Prostate gland (tissue), 2 donors: ENCODE measurements around the gene ZNF837.

ENCODE experiments used
- CTCF ChIP-seq, 4 experiments: fragments of 200-600 bp in 2 of 4; fragments of 450-650 bp in 2 of 4; sonication (generic) in 2 of 4; IDR thresholded peaks; 1 replicate in 3 of 4; 2 replicates in 1 of 4; pipeline ENCODE4 v1.5.1; 2016 to 2019; ENCODE audit warnings: antibody characterized with exemption in 4 of 4, mild to moderate bottlenecking in 2 of 4, moderate library complexity in 2 of 4
- POLR2A ChIP-seq: fragments of 450-650 bp; IDR thresholded peaks from one replicate; pipeline ENCODE4 v1.6.1; 2016; ENCODE audit warnings: antibody characterized with exemption, mild to moderate bottlenecking
- POLR2AphosphoS5 ChIP-seq: sonication (generic); formaldehyde crosslinking; IDR thresholded peaks from one replicate; pipeline ENCODE4 v1.6.1; 2017; ENCODE audit warnings: antibody characterized with exemption

GRCh38 chr19:58338336-58338735, 42.5 kb downstream of the ZNF837 start:
- TF ChIP-seq POLR2AphosphoS5, result no peak
- TF ChIP-seq CTCF (IDR thresholded peaks at IDR 0.05), result no peak
- no peak for TF ChIP-seq POLR2A
